ENCODE measurements around the gene KLF7.

DNA sequence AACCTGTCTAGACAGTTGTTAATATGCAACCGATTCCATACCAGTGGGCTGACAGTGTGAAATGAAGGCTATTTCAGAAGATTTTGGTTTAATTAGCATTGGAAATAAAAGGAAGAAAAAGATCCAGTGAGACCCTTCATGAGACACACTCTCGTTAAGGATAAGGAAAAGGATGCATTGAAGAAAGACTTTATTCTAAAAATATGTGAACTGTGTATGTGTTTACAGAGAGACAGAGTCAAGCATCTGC lies 2.1 kb downstream of the KLF7 start:
- TF ChIP-seq, protein P1, sequence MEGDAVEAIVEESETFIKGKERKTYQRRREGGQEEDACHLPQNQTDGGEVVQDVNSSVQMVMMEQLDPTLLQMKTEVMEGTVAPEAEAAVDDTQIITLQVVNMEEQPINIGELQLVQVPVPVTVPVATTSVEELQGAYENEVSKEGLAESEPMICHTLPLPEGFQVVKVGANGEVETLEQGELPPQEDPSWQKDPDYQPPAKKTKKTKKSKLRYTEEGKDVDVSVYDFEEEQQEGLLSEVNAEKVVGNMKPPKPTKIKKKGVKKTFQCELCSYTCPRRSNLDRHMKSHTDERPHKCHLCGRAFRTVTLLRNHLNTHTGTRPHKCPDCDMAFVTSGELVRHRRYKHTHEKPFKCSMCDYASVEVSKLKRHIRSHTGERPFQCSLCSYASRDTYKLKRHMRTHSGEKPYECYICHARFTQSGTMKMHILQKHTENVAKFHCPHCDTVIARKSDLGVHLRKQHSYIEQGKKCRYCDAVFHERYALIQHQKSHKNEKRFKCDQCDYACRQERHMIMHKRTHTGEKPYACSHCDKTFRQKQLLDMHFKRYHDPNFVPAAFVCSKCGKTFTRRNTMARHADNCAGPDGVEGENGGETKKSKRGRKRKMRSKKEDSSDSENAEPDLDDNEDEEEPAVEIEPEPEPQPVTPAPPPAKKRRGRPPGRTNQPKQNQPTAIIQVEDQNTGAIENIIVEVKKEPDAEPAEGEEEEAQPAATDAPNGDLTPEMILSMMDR (conservative IDR thresholded peaks at IDR 0.05 in 1 of 2, IDR thresholded peaks at IDR 0.05 in 1 of 2; ENCODE audit: extremely low read depth in 1 of 2, insufficient read depth in 1 of 2, low read depth in 1 of 2, low read length in 2 of 2) = no peak
- TF ChIP-seq EZH2 (IDR thresholded peaks at IDR 0.05; ENCODE audit: borderline replicate concordance, low read length) = no peak
